H9 (cell line): ENCODE measurements around the gene LPCAT2. TPM values are rescaled to one million over a fixed set of nuclear protein-coding genes. Genes with fewer than 3 reads are reported as not detected.

Experiments
- DNase-seq: peaks from one replicate; pipeline ENCODE4 v3.0.0-alpha.2; 2017
- H2AFZ ChIP-seq: one replicate; pipeline ENCODE4 v1.6.1; 2013; ENCODE audit warnings: mild to moderate bottlenecking, low read length, control low read depth, moderate library complexity
- H2AK5ac ChIP-seq: 2 replicates; pipeline ENCODE4 v1.6.1; 2013; ENCODE audit warnings: low read length, control low read depth, mixed read lengths; ENCODE audit not compliant: insufficient read length
- H2BK120ac ChIP-seq: one replicate; pipeline ENCODE4 v1.6.1; 2013; ENCODE audit warnings: low read depth, mild to moderate bottlenecking, low read length, control low read depth, inconsistent platforms; ENCODE audit not compliant: poor library complexity, severe bottlenecking
- H2BK12ac ChIP-seq: 2 replicates; pipeline ENCODE4 v1.6.1; 2013; ENCODE audit warnings: low read length, control low read depth, mixed read lengths, low read depth; ENCODE audit not compliant: insufficient read length
- H2BK15ac ChIP-seq: 2 replicates; pipeline ENCODE4 v1.6.1; 2013; ENCODE audit warnings: low read depth, low read length, control low read depth
- H2BK20ac ChIP-seq: one replicate; pipeline ENCODE4 v1.6.1; 2013; ENCODE audit warnings: low read depth, mild to moderate bottlenecking, low read length, control low read depth, inconsistent platforms; ENCODE audit not compliant: poor library complexity, severe bottlenecking
- H2BK5ac ChIP-seq: 2 replicates; pipeline ENCODE4 v1.6.1; 2013; ENCODE audit warnings: low read length, control low read depth, mixed read lengths; ENCODE audit not compliant: insufficient read length
- H3K14ac ChIP-seq: 2 replicates; pipeline ENCODE4 v1.6.1; 2013; ENCODE audit warnings: low read length, control low read depth; ENCODE audit not compliant: insufficient read depth
- H3K18ac ChIP-seq: 2 replicates; pipeline ENCODE4 v1.6.1; 2013; ENCODE audit warnings: low read depth, mild to moderate bottlenecking, mixed read lengths, low read length, control low read depth; ENCODE audit not compliant: insufficient read length
- H3K23ac ChIP-seq: 2 replicates; pipeline ENCODE4 v1.6.1; 2013; ENCODE audit warnings: low read length, control low read depth, mixed read lengths, low read depth; ENCODE audit not compliant: insufficient read length
- H3K23me2 ChIP-seq: 2 replicates; pipeline ENCODE4 v1.6.1; 2013; ENCODE audit warnings: low read depth, mild to moderate bottlenecking, mixed read lengths, low read length, control low read depth; ENCODE audit not compliant: insufficient read length, poor library complexity, severe bottlenecking
- H3K27ac ChIP-seq: 2 replicates; pipeline ENCODE4 v1.5.1; 2013; ENCODE audit warnings: low read length, control low read depth, mixed read lengths, low read depth; ENCODE audit not compliant: insufficient read length
- H3K27me3 ChIP-seq: 2 replicates; pipeline ENCODE4 v1.6.1; 2013; ENCODE audit warnings: low read length, control low read depth, inconsistent platforms; ENCODE audit not compliant: insufficient read depth
- H3K4ac ChIP-seq: 2 replicates; pipeline ENCODE4 v1.6.1; 2013; ENCODE audit warnings: low read depth, mild to moderate bottlenecking, control low read depth, inconsistent platforms, low read length, moderate library complexity
- H3K4me1 ChIP-seq: 2 replicates; pipeline ENCODE4 v1.6.1; 2013; ENCODE audit warnings: low read length, control low read depth, inconsistent platforms; ENCODE audit not compliant: insufficient read depth
- H3K4me2 ChIP-seq: 2 replicates; pipeline ENCODE4 v1.6.1; 2013; ENCODE audit warnings: low read length, control low read depth, mixed read lengths; ENCODE audit not compliant: insufficient read length, insufficient read depth
- H3K56ac ChIP-seq: 2 replicates; pipeline ENCODE4 v1.6.1; 2013; ENCODE audit warnings: low read depth, mild to moderate bottlenecking, mixed read lengths, low read length, control low read depth; ENCODE audit not compliant: insufficient read length
- H3K79me1 ChIP-seq: 2 replicates; pipeline ENCODE4 v1.6.1; 2013; ENCODE audit warnings: low read depth, mild to moderate bottlenecking, moderate library complexity, low read length, control low read depth, inconsistent platforms; ENCODE audit not compliant: insufficient read depth, poor library complexity, severe bottlenecking
- H3K79me2 ChIP-seq: 2 replicates; pipeline ENCODE4 v1.6.1; 2013; ENCODE audit warnings: low read length, control low read depth, inconsistent platforms; ENCODE audit not compliant: insufficient read depth
- H3K9ac ChIP-seq: 2 replicates; pipeline ENCODE4 v1.6.1; 2013; ENCODE audit warnings: low read length, control low read depth, mixed read lengths; ENCODE audit not compliant: insufficient read length; ENCODE audit errors: extremely low read depth
- H3K9me3 ChIP-seq: one replicate; pipeline ENCODE4 v1.6.1; 2013; ENCODE audit warnings: low read depth, low read length, inconsistent platforms; ENCODE audit not compliant: control insufficient read depth
- H3T11ph ChIP-seq: one replicate; pipeline ENCODE4 v1.6.1; 2013; ENCODE audit warnings: mild to moderate bottlenecking, low read length, control low read depth, inconsistent platforms
- H4K20me1 ChIP-seq: one replicate; pipeline ENCODE4 v1.6.1; 2013; ENCODE audit not compliant: control insufficient read depth, insufficient read length, insufficient read depth
- H4K5ac ChIP-seq: 2 replicates; pipeline ENCODE4 v1.6.1; 2013; ENCODE audit warnings: low read depth, mild to moderate bottlenecking, mixed read lengths, low read length, control low read depth; ENCODE audit not compliant: insufficient read length
- H4K8ac ChIP-seq: replicated peaks from 2 replicates; pipeline ENCODE4 v1.6.1; 2013; ENCODE audit warnings: low read length, control low read depth, mixed read lengths, low read depth; ENCODE audit not compliant: insufficient read length
- H4K91ac ChIP-seq: 2 replicates; pipeline ENCODE4 v1.6.1; 2013; ENCODE audit warnings: low read depth, mild to moderate bottlenecking, moderate library complexity, mixed read lengths, low read length, control low read depth; ENCODE audit not compliant: insufficient read length
- H3K27ac Mint-ChIP-seq, 3 experiments: 2 replicates in 2 of 3; 3 replicates in 1 of 3; pipeline ENCODE4 v1.8.0; 2020 to 2021; ENCODE audit warnings: mixed read lengths in 3 of 3, mild to moderate bottlenecking in 1 of 3, moderate library complexity in 1 of 3
- H3K27me3 Mint-ChIP-seq: 2 replicates; pipeline ENCODE4 v1.8.0; 2021; ENCODE audit warnings: low read depth, mild to moderate bottlenecking, moderate library complexity, mixed read lengths
- H3K36me3 Mint-ChIP-seq, 3 experiments: 2 replicates in 2 of 3; 3 replicates in 1 of 3; pipeline ENCODE4 v1.8.0; 2020 to 2021; ENCODE audit warnings: low read depth in 3 of 3, mixed read lengths in 3 of 3; ENCODE audit not compliant: insufficient read depth in 1 of 3
- H3K4me1 Mint-ChIP-seq, 2 experiments: 2 replicates each; pipeline ENCODE4 v1.8.0; 2020; ENCODE audit warnings: mixed read lengths in 2 of 2
- H3K4me3 Mint-ChIP-seq, 2 experiments: 2 replicates in 1 of 2; 3 replicates in 1 of 2; pipeline ENCODE4 v1.8.0; 2020 to 2021; ENCODE audit warnings: mild to moderate bottlenecking in 2 of 2, mixed read lengths in 2 of 2, moderate library complexity in 1 of 2
- H3K9me3 Mint-ChIP-seq, 2 experiments: 2 replicates in 1 of 2; 3 replicates in 1 of 2; pipeline ENCODE4 v1.8.0; 2020; ENCODE audit warnings: mild to moderate bottlenecking in 2 of 2, mixed read lengths in 2 of 2, moderate library complexity in 1 of 2
- WGBS: extraction: QIAGEN DNeasy Blood & Tissue Kit; methylation state at CpG from one replicate; pipeline ENCODE4 v1.1.7; 2013; ENCODE audit warnings: missing lambda C conversion rate, low lambda C conversion rate, mixed read lengths; ENCODE audit not compliant: insufficient read length; ENCODE audit errors: extremely low coverage; 5-methylcytosine and 5-hydroxymethylcytosine counted together
- total RNA-seq: library from RNA; stranded (reverse); gene quantifications from 2 replicates; pipeline ENCODE4 v1.2.1, GENCODE V29; 2021
- TF ChIP-seq, protein P1 (sequence below): fragments of 200-600 bp; sonication (generic); conservative IDR thresholded peaks from 3 replicates; pipeline ENCODE4 v1.8.0; 2021; ENCODE audit warnings: antibody characterized with exemption, mild to moderate bottlenecking

LPCAT2 gene
- total RNA-seq, 1 experiment from 2014 or later: 2.8 TPM

DNA sequence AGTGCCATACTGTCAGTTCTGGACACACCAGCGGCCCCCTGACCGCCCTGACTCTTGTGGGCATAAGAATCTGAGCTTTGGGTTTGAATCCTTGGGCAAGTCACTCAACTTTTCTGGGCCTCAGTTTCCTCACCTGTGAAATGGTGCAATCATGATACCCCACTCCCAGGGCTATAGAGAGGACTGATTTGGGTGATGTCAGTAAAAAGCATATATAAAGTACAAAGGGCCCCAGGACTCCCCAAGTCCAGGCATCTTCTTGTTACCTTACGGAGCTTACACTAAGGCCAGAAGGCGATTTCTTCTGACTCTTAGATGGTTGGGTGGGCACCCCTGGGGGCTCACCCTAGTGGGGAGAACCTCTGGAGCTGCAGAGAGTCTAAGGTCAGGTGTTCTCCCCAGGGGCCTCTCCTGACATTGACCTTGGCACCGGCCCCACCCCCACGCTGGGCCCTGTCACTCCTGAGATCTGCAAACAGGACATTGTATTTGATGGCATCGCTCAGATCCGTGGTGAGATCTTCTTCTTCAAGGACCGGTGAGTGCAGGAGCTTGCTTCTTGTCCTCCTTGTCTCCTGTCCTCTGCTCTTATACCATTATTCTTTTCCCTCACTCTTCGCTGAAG lies 16.0 kb upstream of the LPCAT2 start:
- H3K79me1 ChIP-seq: no peaks in the 10 kb centered on the region
- H3K14ac ChIP-seq: no peak overlapping the region
- peaks cover 6% of the 10 kb centered on the region; the same call in 1 of the 2 replicates for H3K4me1 ChIP-seq
- no peak overlapping the region for H4K91ac ChIP-seq
- H3K23ac ChIP-seq: no peak overlapping the region
- H3K4me2 ChIP-seq: no peak overlapping the region
- H3K18ac ChIP-seq: no peak overlapping the region
- Mint-ChIP-seq H3K9me3 (no peaks in the 10 kb centered on the region), H3K27me3 (no peaks in the 10 kb centered on the region), H3K27ac (no peak overlapping the region), H3K4me1 (peaks cover 11% of the 10 kb centered on the region in 2 experiments), H3K36me3 (peaks cover 0 to 14% (median 7%) of the 10 kb centered on the region in 3 experiments; a peak in 5 of 7 replicates), H3K4me3 (no peak overlapping the region)
- H4K20me1 ChIP-seq: no peaks in the 10 kb centered on the region
- H3K79me2 ChIP-seq: no peaks in the 10 kb centered on the region
- no peak overlapping the region for H3K4ac ChIP-seq
- no peak overlapping the region for H2BK12ac ChIP-seq
- H2BK120ac ChIP-seq: no peak overlapping the region
- no peak overlapping the region for H2BK20ac ChIP-seq
- no peak overlapping the region for H2AFZ ChIP-seq
- H2AK5ac ChIP-seq: no peak overlapping the region
- H3K9ac ChIP-seq: no peak overlapping the region
- no peak overlapping the region for H4K8ac ChIP-seq
- no peaks in the 10 kb centered on the region for H3K9me3 ChIP-seq
- no peak overlapping the region for H4K5ac ChIP-seq
- no peaks in the 10 kb centered on the region for H3K27me3 ChIP-seq
- H3K23me2 ChIP-seq: no peaks in the 10 kb centered on the region
- no peak overlapping the region for H2BK15ac ChIP-seq
- H3K56ac ChIP-seq: no peak overlapping the region
- H2BK5ac ChIP-seq: no peak overlapping the region
- H3T11ph ChIP-seq: no peak overlapping the region
- TF ChIP-seq, protein P1, sequence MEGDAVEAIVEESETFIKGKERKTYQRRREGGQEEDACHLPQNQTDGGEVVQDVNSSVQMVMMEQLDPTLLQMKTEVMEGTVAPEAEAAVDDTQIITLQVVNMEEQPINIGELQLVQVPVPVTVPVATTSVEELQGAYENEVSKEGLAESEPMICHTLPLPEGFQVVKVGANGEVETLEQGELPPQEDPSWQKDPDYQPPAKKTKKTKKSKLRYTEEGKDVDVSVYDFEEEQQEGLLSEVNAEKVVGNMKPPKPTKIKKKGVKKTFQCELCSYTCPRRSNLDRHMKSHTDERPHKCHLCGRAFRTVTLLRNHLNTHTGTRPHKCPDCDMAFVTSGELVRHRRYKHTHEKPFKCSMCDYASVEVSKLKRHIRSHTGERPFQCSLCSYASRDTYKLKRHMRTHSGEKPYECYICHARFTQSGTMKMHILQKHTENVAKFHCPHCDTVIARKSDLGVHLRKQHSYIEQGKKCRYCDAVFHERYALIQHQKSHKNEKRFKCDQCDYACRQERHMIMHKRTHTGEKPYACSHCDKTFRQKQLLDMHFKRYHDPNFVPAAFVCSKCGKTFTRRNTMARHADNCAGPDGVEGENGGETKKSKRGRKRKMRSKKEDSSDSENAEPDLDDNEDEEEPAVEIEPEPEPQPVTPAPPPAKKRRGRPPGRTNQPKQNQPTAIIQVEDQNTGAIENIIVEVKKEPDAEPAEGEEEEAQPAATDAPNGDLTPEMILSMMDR: no peak
- no peak for DNase-seq
- WGBS: no CpG with 5 or more reads among the region's 10 CpGs
- H3K27ac ChIP-seq: no peak overlapping the region
